ENCODE measurements around the gene VEZT. TPM values are rescaled to one million over a fixed set of nuclear protein-coding genes. Genes with fewer than 3 reads are reported as not detected.

The VEZT gene
- total and polyA plus RNA-seq, 10 of the 15 experiments (the other 5 are each of a cell fraction or from before 2014, with no cell fraction given): 32.8 to 134 (median 66.2) TPM

- TF ChIP-seq FOXM1 (IDR thresholded peaks at IDR 0.05; ENCODE audit: low read depth, low read length): no peak
- no peak for TF ChIP-seq TCF3 (IDR thresholded peaks at IDR 0.05; ENCODE audit: borderline replicate concordance, insufficient read depth, low read depth, low read length)
- TF ChIP-seq HDGF (IDR thresholded peaks at IDR 0.05): no peak
Measured at GRCh38 chr12:95321516-95322246, 104.1 kb downstream of the VEZT start (continued).

- Histone ChIP-seq H3K9ac (ENCODE audit: control insufficient read depth, insufficient read depth, low read length) (no peak overlapping the region), H3K36me3 (ENCODE audit: control insufficient read depth in 2 of 2, insufficient read depth in 2 of 2, low read length in 1 of 2) (no peaks in the 10 kb centered on the region), H2AFZ (ENCODE audit: control insufficient read depth, low read depth, low read length) (no peak overlapping the region), H4K20me1 (ENCODE audit: control insufficient read depth, insufficient read depth) (no peaks in the 10 kb centered on the region), H3K4me2 (ENCODE audit: control insufficient read depth, insufficient read depth) (no peak overlapping the region), H3K4me1 (ENCODE audit: control insufficient read depth, insufficient read depth, low read length) (no peaks in the 10 kb centered on the region), H3K27ac (ENCODE audit: control insufficient read depth, insufficient read depth) (no peak overlapping the region), H3K27me3 (replicated peaks in 1 of 2; ENCODE audit: control insufficient read depth in 2 of 2, insufficient read depth in 2 of 2, low read length in 1 of 2) (no peaks in the 10 kb centered on the region), H3K79me2 (ENCODE audit: control insufficient read depth, insufficient read depth, low read length) (no peaks in the 10 kb centered on the region), H3K9me3 (replicated peaks; ENCODE audit: control insufficient read depth, insufficient read depth, low read length) (no peaks in the 10 kb centered on the region), H3K4me3 (no peak overlapping the region)
- TF ChIP-seq SP1 (IDR thresholded peaks at IDR 0.05; ENCODE audit: low read depth, low read length): no peak
- no peak for TF ChIP-seq CHD1 (IDR thresholded peaks at IDR 0.05; ENCODE audit: low read depth, low read length)
- no peak for TF ChIP-seq BHLHE40 (IDR thresholded peaks at IDR 0.05; ENCODE audit: borderline replicate concordance in 1 of 2, low read depth in 2 of 2, low read length in 1 of 2)
- TF ChIP-seq RFX5 (IDR thresholded peaks at IDR 0.05; ENCODE audit: low read depth, low read length): no peak
- no peak for TF ChIP-seq CEBPB (IDR thresholded peaks at IDR 0.05; ENCODE audit: borderline replicate concordance in 1 of 2, low read depth in 2 of 2, low read length in 2 of 2)
- TF ChIP-seq SIN3A (IDR thresholded peaks at IDR 0.05; ENCODE audit: low read depth, low read length): no peak
- no peak for TF ChIP-seq ZSCAN29 (IDR thresholded peaks at IDR 0.05)
- no peak for TF ChIP-seq TCF12 (IDR thresholded peaks at IDR 0.05; ENCODE audit: low read depth, low read length)
- no peak for TF ChIP-seq ATF3 (IDR thresholded peaks at IDR 0.05; ENCODE audit: borderline replicate concordance, extremely low read depth, low read depth, low read length)
- TF ChIP-seq LARP7 (IDR thresholded peaks at IDR 0.05): no peak
- no peak for TF ChIP-seq SUZ12 (IDR thresholded peaks at IDR 0.05; ENCODE audit: unreplicated experiment)
- no peak for TF ChIP-seq SIX5 (IDR thresholded peaks at IDR 0.05; ENCODE audit: low read depth, low read length, severe bottlenecking)
- TF ChIP-seq TAF1 (IDR thresholded peaks at IDR 0.05; ENCODE audit: borderline replicate concordance, low read depth, low read length): no peak
- TF ChIP-seq SREBF2 (IDR thresholded peaks at IDR 0.05; ENCODE audit: low read length): no peak
- no peak for TF ChIP-seq ASH2L (IDR thresholded peaks at IDR 0.05; ENCODE audit: borderline replicate concordance, low read depth)
- TF ChIP-seq SUPT20H (IDR thresholded peaks at IDR 0.05; ENCODE audit: borderline replicate concordance, control insufficient read depth, low read depth, low read length): no peak
- 63% methylated on average over 4 of the region's 4 CpGs for WGBS (ENCODE audit: insufficient coverage, insufficient replicate concordance, low lambda C conversion rate, missing lambda C conversion rate)
- SMC1A ChIA-PET (ENCODE audit: uncharacterized antibody, unreplicated experiment): no interaction called here
- CTCF ChIA-PET: no interaction called here
- DNase-seq (ENCODE audit: low read depth, low spot score): no peak
- RAD21 ChIA-PET (ENCODE audit: unreplicated experiment): no interaction called here
- in situ Hi-C loops (cut with MboI): no loop called here
- intact Hi-C loops (cut with micrococcal nuclease; ENCODE audit: unreplicated experiment): no loop called here
- no peak for ATAC-seq
- FAIRE-seq: no peak
- no TSS peak for BruUV-seq (replicated peaks)
- POLR2A ChIA-PET: no interaction called here
Measured at GRCh38 chr12:95322326-95322725, 104.7 kb downstream of the VEZT start.
